ENCODE data around the gene DEK.
"Not testable (repeated sequence)": the region's sequence is repeated elsewhere in the genome, so short reads cannot be mapped to it uniquely, and the experiment has no call there.

The DEK gene

DNA sequence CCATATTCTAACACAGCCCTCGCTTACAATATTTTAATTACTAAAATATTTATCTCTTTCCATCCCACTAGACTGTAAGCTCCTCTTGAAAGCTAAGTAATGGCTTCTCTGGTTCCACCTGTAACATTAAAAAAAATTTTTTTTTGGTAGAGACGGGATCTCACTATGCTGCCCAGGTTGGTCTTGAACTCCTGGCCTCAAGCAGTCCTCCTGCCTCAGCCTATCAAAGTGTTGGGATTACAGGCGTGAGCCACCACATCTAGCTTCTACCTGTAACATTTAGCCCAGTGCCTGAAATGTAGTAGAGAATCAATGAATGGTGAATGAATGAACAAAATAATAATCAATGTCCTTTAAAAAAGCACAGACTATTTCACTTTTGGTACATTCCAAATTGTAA, 28.8 kb downstream of the DEK start:
- Histone ChIP-seq H3K27me3 (ENCODE audit: control insufficient read depth, low read length) (no peaks in the 10 kb centered on the region), H3K9me2 (replicated peaks; ENCODE audit: control insufficient read depth, low read length) (no peaks in the 10 kb centered on the region), H3K4me3 (ENCODE audit: low read length) (no peak overlapping the region), H3K4me1 (ENCODE audit: control insufficient read depth, low read length) (no peaks in the 10 kb centered on the region), H3K9me3 (ENCODE audit: control insufficient read depth, insufficient read depth, low read length) (no peaks in the 10 kb centered on the region), H3F3A (ENCODE audit: control insufficient read depth, insufficient read depth) (peaks cover 18% of the 10 kb centered on the region), H3K36me3 (ENCODE audit: control insufficient read depth, low read length) (peaks cover 82% of the 10 kb centered on the region), H3K79me2 (ENCODE audit: control insufficient read depth, low read length) (peaks cover 92% of the 10 kb centered on the region), H4K20me1 (ENCODE audit: control insufficient read depth, insufficient read depth, low read depth, low read length) (no peaks in the 10 kb centered on the region; the same call in none of the 2 replicates), H3K27ac (ENCODE audit: low read depth, low read length) (no peak overlapping the region), H3K4me2 (ENCODE audit: low read length) (no peak overlapping the region)
- no peak for TF ChIP-seq EZH2phosphoT487 (IDR thresholded peaks at IDR 0.05; ENCODE audit: borderline replicate concordance, low read length)
- TF ChIP-seq, protein P1, sequence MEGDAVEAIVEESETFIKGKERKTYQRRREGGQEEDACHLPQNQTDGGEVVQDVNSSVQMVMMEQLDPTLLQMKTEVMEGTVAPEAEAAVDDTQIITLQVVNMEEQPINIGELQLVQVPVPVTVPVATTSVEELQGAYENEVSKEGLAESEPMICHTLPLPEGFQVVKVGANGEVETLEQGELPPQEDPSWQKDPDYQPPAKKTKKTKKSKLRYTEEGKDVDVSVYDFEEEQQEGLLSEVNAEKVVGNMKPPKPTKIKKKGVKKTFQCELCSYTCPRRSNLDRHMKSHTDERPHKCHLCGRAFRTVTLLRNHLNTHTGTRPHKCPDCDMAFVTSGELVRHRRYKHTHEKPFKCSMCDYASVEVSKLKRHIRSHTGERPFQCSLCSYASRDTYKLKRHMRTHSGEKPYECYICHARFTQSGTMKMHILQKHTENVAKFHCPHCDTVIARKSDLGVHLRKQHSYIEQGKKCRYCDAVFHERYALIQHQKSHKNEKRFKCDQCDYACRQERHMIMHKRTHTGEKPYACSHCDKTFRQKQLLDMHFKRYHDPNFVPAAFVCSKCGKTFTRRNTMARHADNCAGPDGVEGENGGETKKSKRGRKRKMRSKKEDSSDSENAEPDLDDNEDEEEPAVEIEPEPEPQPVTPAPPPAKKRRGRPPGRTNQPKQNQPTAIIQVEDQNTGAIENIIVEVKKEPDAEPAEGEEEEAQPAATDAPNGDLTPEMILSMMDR (IDR thresholded peaks at IDR 0.05; ENCODE audit: low read depth, low read length, poor library complexity, severe bottlenecking): no peak

GRCh38 chr6:18234564-18234963, 29.8 kb downstream of the DEK start:
- TF ChIP-seq EZH2phosphoT487 (IDR thresholded peaks at IDR 0.05; ENCODE audit: borderline replicate concordance, low read length): no peak
- H3K79me2 ChIP-seq (ENCODE audit: control insufficient read depth, low read length): peaks cover 82% of the 10 kb centered on the region
- H3F3A ChIP-seq (ENCODE audit: control insufficient read depth, insufficient read depth): peaks cover 18% of the 10 kb centered on the region

DNA sequence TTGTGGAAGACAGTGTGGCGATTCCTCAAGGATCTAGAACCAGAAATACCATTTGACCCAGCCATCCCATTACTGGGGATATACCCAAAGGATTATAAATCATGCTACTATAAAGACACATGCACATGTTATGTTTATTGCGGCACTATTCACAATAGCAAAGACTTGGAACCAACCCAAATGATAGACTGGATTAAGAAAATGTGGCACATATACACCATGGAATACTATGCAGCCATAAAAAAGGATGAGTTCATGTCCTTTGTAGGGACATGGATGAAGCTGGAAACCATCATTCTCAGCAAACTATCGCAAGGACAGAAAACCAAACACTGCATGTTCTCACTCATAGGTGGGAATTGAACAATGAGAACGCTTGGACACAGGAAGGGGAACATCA, 30.6 kb downstream of the DEK start:
- H4K20me1 ChIP-seq (ENCODE audit: control insufficient read depth, insufficient read depth, low read depth, low read length); H3K9me3 ChIP-seq (ENCODE audit: control insufficient read depth, insufficient read depth, low read length); H3K4me3 ChIP-seq (ENCODE audit: low read length); H3K4me1 ChIP-seq (ENCODE audit: control insufficient read depth, low read length); H3K9me2 ChIP-seq (replicated peaks; ENCODE audit: control insufficient read depth, low read length); H3K27me3 ChIP-seq (ENCODE audit: control insufficient read depth, low read length); H3K27ac ChIP-seq (ENCODE audit: low read depth, low read length); H3K4me2 ChIP-seq (ENCODE audit: low read length): not testable (repeated sequence)
- H3K79me2 ChIP-seq (ENCODE audit: control insufficient read depth, low read length): peaks cover 75% of the 10 kb centered on the region
- H3F3A ChIP-seq (ENCODE audit: control insufficient read depth, insufficient read depth): peaks cover 18% of the 10 kb centered on the region
- peaks cover 70% of the 10 kb centered on the region for H3K36me3 ChIP-seq (ENCODE audit: control insufficient read depth, low read length)

More at GRCh38 chr6:18234564-18234963, 29.8 kb downstream of the DEK start:
- H3K27me3 ChIP-seq (ENCODE audit: control insufficient read depth, low read length): no peaks in the 10 kb centered on the region
- H3K4me3 ChIP-seq (ENCODE audit: low read length): no peak overlapping the region
- no peaks in the 10 kb centered on the region for H3K9me3 ChIP-seq (ENCODE audit: control insufficient read depth, insufficient read depth, low read length)
- no peak overlapping the region for H3K27ac ChIP-seq (ENCODE audit: low read depth, low read length)
- H3K4me2 ChIP-seq (ENCODE audit: low read length): no peak overlapping the region
- H3K4me1 ChIP-seq (ENCODE audit: control insufficient read depth, low read length): no peaks in the 10 kb centered on the region
- H3K9me2 ChIP-seq (replicated peaks; ENCODE audit: control insufficient read depth, low read length): no peaks in the 10 kb centered on the region
- peaks cover 74% of the 10 kb centered on the region for H3K36me3 ChIP-seq (ENCODE audit: control insufficient read depth, low read length)
- no peaks in the 10 kb centered on the region; the same call in none of the 2 replicates for H4K20me1 ChIP-seq (ENCODE audit: control insufficient read depth, insufficient read depth, low read depth, low read length)

- H3K9me3 ChIP-seq (ENCODE audit: control insufficient read depth, insufficient read depth, low read length); H3K27ac ChIP-seq (ENCODE audit: low read depth, low read length); H3K9me2 ChIP-seq (replicated peaks; ENCODE audit: control insufficient read depth, low read length); H3K27me3 ChIP-seq (ENCODE audit: control insufficient read depth, low read length); H3K4me3 ChIP-seq (ENCODE audit: low read length); H3K4me2 ChIP-seq (ENCODE audit: low read length); H4K20me1 ChIP-seq (ENCODE audit: control insufficient read depth, insufficient read depth, low read depth, low read length); H3K4me1 ChIP-seq (ENCODE audit: control insufficient read depth, low read length): not testable (repeated sequence)
- Histone ChIP-seq H3K79me2 (ENCODE audit: control insufficient read depth, low read length) (peaks cover 58% of the 10 kb centered on the region), H3K36me3 (ENCODE audit: control insufficient read depth, low read length) (peaks cover 69% of the 10 kb centered on the region), H3F3A (ENCODE audit: control insufficient read depth, insufficient read depth) (peaks cover 15% of the 10 kb centered on the region)
Observed at GRCh38 chr6:18231856-18232255, 32.5 kb downstream of the DEK start.

DNA sequence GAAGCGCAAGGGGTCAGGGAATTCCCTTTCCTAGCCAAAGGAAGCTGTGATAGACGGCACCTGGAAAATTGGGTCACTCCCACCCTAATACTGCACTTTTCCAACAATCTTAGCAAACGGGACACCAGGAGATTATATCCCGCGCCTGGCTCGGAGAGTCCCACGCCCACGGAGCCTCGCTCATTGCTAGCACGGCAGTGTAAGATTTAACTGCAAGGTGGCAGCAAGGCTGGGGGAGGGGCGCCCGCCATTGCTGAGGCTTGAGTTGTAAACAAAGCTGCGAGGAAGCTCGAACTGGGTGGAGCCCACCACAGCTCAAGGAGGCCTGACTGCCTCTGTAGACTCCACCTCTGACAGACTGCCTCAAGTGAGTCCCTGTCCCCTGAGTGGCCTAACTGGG, 35.7 kb downstream of the DEK start:
- H4K20me1 ChIP-seq (ENCODE audit: control insufficient read depth, insufficient read depth, low read depth, low read length); H3K9me2 ChIP-seq (replicated peaks; ENCODE audit: control insufficient read depth, low read length); H3K4me1 ChIP-seq (ENCODE audit: control insufficient read depth, low read length); H3K4me2 ChIP-seq (ENCODE audit: low read length); H3K27me3 ChIP-seq (ENCODE audit: control insufficient read depth, low read length); H3K9me3 ChIP-seq (ENCODE audit: control insufficient read depth, insufficient read depth, low read length); H3K27ac ChIP-seq (ENCODE audit: low read depth, low read length); H3K4me3 ChIP-seq (ENCODE audit: low read length): not testable (repeated sequence)
- Histone ChIP-seq H3F3A (ENCODE audit: control insufficient read depth, insufficient read depth) (peaks cover 28% of the 10 kb centered on the region), H3K36me3 (ENCODE audit: control insufficient read depth, low read length) (peaks cover 74% of the 10 kb centered on the region), H3K79me2 (ENCODE audit: control insufficient read depth, low read length) (peaks cover 30% of the 10 kb centered on the region)

GRCh38 chr6:18227166-18227565, 37.2 kb downstream of the DEK start:
- not testable (repeated sequence) for H3K27me3 ChIP-seq (ENCODE audit: control insufficient read depth, low read length); H3K4me1 ChIP-seq (ENCODE audit: control insufficient read depth, low read length); H3K9me3 ChIP-seq (ENCODE audit: control insufficient read depth, insufficient read depth, low read length); H3K4me2 ChIP-seq (ENCODE audit: low read length); H3K27ac ChIP-seq (ENCODE audit: low read depth, low read length); H3K9me2 ChIP-seq (replicated peaks; ENCODE audit: control insufficient read depth, low read length); H3K4me3 ChIP-seq (ENCODE audit: low read length); H4K20me1 ChIP-seq (ENCODE audit: control insufficient read depth, insufficient read depth, low read depth, low read length)
- Histone ChIP-seq H3K79me2 (ENCODE audit: control insufficient read depth, low read length) (peaks cover 19% of the 10 kb centered on the region), H3F3A (ENCODE audit: control insufficient read depth, insufficient read depth) (peaks cover 38% of the 10 kb centered on the region), H3K36me3 (ENCODE audit: control insufficient read depth, low read length) (peaks cover 80% of the 10 kb centered on the region)

GRCh38 chr6:18226451-18227105, 37.8 kb downstream of the DEK start:
- H3K36me3 ChIP-seq (ENCODE audit: control insufficient read depth, low read length): peaks cover 80% of the 10 kb centered on the region
- H3K27me3 ChIP-seq (ENCODE audit: control insufficient read depth, low read length); H3K4me1 ChIP-seq (ENCODE audit: control insufficient read depth, low read length); H4K20me1 ChIP-seq (ENCODE audit: control insufficient read depth, insufficient read depth, low read depth, low read length); H3K9me2 ChIP-seq (replicated peaks; ENCODE audit: control insufficient read depth, low read length); H3K9me3 ChIP-seq (ENCODE audit: control insufficient read depth, insufficient read depth, low read length); H3K4me2 ChIP-seq (ENCODE audit: low read length); H3K4me3 ChIP-seq (ENCODE audit: low read length); H3K27ac ChIP-seq (ENCODE audit: low read depth, low read length): not testable (repeated sequence)
- H3K79me2 ChIP-seq (ENCODE audit: control insufficient read depth, low read length): peaks cover 13% of the 10 kb centered on the region
- peaks cover 43% of the 10 kb centered on the region for H3F3A ChIP-seq (ENCODE audit: control insufficient read depth, insufficient read depth)

Measured in DOHH2 (cell line).